Measurements from ENCODE around the gene ROBO4.

ROBO4 gene

DNA sequence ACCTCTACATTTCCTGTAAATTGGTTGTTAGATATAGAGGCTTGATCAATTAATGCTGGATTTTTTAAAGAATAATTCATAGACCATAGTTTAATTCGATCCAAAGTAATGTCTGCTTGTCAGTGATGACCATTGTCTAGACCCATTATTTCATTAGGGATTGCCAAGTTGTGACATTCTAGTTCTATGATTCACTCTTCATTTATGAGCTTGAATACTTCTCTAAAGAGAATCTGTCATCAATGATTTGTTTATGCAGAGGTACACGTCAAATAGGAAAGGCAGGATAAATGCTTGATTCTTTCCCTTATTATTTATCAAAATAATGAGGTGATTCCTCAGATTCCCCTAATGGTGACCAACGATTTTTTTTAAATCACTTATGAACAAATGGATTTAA is 56.5 kb downstream of the ROBO4 start:
- DNase-seq (ENCODE audit: low read depth in 2 of 2) = no peak

GRCh38 chr11:124840666-124841065 is 57.0 kb downstream of the ROBO4 start:
- DNase-seq (ENCODE audit: low read depth in 2 of 2) = no peak

DNA sequence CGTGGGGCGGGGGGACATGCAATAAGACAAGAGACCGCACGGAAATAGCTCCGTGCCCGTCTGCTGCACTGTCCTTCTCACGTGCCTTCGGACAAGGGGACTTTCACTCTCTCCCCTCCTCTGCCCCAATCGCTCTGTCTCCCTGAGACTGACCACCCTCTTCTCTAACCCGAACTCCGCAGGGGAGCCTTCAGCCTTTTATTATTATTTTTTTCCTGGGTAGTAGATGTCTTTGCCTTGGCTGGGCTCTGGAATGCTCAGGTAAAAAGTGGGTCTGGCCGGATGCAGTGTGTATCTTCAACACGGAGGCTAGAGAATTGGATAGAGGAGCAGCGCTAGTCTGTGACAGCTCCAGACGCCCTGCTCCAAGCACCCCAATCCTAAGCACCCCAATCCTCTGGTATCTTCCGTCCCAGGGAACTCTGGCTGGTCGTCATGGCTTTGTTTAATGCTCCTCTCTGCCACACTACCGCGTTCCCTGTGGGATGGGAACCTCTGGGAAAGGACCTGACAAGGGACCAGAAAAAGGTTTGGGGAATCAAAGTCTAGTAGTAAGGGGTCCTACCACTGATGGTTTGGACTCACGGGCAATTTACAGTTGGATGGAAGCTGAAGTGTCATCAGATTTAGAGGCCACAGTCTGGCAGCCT is 57.6 kb downstream of the ROBO4 start:
- DNase-seq (ENCODE audit: low read depth in 2 of 2) = no peak

DNA sequence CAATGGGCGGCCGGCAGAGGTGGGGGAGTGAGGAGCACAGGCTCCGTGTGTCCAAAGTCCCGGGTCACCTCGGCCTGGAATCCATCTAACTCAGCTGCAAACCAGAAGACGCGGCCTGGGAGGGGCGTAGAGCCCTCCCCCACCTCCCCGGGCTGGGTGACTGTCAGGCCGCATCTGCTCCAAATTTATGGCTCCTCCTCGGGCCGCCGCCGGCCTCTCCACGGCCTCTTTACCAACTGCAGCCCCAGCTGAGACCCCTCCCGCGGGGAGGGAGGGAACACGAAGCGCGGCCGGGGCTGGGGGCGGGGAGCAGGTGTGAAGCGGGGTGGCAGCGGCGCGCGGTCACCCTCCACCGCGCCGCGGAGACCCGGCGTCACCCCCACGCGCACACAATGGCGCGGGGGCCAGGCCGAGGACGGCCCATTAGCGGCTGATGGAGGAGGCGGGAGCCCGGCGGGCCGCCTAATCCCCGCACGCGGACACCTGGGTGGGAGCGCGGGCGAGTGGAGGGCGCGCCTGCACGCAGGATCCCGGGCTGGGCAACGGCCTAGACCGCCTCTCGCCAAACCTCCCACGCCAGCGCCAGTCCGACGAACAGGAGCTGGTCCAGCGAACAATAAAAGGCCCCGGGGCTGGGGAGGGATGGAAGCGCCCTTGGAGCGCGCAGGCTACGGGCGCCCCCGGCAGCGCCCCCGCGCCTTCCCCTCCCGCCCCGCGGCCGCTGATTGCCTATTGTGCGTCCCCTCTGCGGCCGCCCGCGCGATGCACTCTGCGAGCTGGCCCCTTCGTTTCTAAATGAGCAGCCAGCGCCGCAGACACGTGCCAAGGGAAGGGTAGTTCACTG is 58.3 kb downstream of the ROBO4 start:
- no peak for DNase-seq (ENCODE audit: low read depth in 2 of 2)

DNA sequence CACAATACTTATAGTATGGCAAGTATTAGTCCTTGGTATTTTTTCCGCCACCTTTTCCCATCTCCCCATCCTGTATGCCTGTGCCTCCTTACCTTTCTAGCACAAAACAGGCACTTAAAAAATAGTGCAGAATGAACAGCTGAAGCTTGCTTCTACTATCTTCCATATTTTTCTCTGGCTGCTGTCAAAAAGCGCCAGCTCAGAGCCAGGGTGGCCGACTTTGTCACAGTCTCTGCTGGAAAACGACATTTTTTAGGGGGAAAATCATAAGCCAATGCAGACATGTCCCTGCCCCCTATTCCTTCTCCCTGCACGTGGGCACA is 58.9 kb downstream of the ROBO4 start:
- no peak for DNase-seq (ENCODE audit: low read depth in 2 of 2)

GRCh38 chr11:124837491-124837856 is 60.2 kb downstream of the ROBO4 start:
- DNase-seq (ENCODE audit: low read depth in 2 of 2) = no peak

DNA sequence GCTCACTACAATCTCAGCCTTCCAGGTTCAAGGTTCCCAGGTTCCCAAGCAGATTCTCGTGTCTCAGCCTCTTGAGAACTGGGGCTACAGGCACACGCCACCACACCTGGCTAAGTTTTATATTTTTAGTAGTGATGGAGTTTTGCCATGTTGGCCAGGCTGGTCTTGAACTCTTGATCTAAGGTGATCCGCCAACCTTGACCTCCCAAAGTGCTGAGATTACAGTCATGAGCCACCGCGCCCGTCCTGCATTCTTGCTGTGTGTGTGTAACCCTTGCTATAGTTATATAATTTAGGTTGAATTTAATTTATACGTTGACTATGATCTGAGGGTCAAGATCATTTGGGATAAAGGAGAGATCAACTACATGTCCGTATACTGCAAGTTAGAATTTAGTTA is 61.7 kb downstream of the ROBO4 start:
- no peak for DNase-seq (ENCODE audit: low read depth in 2 of 2)

DNA sequence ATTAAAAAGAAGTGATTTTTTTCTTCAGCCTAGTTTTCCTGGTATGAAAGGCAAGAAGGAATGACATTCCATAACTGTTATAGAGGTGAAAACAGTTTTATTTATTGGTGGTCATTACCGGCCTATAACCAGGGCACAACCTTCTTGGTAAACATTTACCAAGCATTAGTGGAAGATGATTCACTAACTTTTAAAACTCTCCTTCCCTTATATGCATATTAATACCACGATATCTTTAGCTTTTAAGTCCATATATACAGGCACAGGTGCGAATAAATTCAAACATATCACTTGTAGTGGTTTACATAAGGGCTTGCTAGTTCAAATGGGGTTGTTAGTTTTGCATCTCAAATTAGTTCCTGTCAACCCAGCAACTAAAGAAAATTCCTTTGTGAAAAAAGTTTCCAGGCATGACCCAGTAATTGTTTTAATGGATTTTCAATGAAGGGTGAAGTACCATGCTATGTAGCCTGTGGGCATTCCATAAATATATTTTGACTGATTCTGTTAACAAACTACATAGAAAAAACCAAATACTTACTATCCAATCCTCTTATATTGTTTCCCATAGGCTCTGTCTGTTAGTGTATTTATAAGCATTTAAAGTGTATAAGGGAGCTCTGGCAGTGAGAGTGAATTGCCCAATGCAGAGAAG is 63.0 kb downstream of the ROBO4 start:
- no peak for DNase-seq (ENCODE audit: low read depth in 2 of 2)
